Glomerular visceral epithelial cell (primary cell): Measurements from ENCODE around the gene OPN4.

Experiments
- DNase-seq: peaks from one replicate; pipeline ENCODE4 v3.0.0-alpha.2; 2016; ENCODE audit errors: extremely low spot score

OPN4 gene

GRCh38 chr10:86647773-86648703, 6.3 kb upstream of the OPN4 start:
- DNase-seq = no peak

- peak; percentile 58 for DNase-seq
Observed at GRCh38 chr10:86648704-86649427, 5.5 kb upstream of the OPN4 start.

DNA sequence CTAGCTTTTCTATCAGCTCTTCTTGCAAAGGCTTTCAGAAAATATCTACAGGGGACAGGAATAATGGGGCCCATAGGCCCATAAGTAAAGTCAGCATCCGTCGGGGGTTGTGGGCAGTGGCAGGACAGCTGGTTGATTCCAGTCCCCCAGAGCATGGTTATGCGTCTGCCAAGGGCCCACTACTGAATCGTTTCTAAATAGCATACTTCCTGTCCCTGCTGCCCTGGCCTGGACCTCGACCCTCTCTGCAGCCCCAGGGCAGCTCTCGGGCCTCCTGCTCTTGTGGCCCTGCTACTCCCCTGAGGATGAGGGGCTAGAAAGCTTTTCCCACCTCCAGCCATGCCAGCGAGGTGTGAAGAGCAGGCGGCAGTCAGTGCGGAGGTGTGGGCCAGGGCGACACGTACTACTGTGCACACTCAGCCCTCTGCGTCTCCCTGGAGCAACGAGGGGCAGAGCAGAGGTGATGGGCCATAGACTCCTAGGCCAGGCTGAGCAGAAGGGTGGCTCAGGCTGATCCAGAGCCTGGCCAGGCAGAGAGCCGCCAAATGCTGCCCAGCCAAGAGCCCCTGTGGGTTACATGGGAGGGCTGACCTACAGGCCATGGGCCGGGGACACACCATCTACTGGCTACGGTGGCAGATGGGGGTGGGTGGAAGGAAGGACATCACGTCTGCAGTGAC, 4.7 kb upstream of the OPN4 start:
- DNase-seq = no peak

DNA sequence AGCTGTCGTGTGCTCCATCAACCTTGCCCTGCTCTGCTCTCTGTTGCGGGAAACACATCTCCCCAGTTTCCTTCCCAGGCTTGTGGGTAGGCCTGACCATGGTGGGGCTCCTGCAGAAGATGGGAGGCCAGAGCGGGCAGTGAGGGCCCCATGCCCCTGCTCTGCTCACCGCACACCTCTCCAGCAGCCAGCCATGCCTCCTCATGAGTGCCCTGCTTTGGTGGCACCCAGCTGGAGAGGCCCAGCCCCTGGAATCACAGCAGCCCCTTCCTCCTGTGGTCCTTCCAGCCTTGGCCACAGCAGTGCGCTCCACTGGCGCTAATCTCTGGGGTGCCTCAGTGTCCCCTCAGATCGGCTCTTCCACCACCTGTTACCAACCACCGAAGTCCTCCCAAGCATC, 4.2 kb upstream of the OPN4 start:
- no peak for DNase-seq

GRCh38 chr10:86651021-86651471, 3.3 kb upstream of the OPN4 start:
- DNase-seq = no peak

DNA sequence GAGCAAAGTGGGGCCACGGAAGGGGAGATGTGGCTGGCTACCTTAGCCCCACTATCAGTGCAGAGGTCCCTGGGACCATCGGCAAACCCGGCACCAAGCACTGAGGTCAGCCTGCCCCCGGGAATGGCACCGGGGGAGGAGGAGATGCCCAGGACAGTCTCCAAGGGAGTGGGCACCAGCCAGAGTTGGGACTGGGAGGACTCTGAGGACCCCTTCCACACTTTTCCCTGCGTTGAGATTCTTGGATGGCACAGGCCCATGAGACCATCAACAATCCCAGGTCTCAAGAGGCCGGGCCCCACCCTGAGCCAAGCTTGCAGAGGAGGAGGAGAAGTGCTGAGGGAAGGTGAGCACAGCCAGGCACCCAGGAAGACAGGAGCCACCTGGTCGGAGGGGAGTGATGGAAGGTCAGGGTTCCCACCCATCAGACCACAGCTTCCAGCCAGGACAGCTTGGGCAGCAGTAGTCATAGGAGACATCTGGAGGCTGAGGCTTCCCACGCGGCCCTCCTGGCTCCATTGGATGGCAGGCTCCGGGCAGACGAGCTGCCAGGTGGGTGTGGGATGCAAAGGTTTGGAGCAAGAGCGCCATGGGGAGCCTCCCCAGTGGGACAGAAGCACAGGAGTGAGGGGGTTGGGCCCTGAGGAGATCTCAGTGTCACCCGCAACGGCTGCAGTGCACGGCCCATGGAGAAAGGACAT, 2.6 kb upstream of the OPN4 start:
- no peak for DNase-seq

DNA sequence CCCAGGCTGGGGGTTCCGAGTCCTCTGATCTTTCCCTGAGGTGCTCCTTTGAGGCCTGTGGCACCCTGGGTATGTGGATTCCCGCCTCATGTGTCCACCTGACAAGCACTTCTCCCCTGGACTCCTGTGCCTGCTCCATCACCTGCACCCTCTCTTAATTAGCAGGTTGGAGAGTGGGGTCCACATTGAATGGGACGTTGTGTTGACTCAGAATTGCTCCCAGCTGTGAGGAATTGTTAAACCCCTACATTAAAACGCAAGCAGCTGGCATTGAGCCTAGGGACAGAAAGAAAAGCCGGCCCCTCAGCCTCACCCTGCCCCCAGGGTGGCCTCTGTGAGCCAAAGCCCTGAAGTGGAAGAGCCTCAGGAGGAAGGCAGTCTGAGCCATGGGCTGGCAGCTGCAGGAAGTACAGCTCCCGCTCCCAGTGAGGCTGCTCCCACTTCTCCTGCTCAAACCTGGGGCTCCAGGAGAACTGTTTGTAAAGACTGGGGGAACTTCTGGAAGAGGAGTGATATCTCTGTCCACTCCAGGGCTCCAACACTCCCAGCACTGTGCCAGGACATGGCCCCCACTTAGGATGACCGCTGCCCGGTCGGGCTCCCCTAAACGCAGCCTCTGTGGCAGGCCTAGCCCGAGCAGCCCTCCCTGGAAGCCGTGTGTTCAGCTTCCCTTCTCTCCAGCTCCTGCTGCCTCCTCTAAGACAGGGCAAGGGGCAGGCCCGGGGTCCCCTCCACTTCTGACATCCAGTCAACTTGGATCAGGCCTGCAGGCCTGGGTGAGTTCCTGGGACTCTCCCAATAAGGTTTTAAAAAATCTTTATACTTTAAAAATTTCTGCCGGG, 1.8 kb upstream of the OPN4 start:
- DNase-seq = no peak

DNA sequence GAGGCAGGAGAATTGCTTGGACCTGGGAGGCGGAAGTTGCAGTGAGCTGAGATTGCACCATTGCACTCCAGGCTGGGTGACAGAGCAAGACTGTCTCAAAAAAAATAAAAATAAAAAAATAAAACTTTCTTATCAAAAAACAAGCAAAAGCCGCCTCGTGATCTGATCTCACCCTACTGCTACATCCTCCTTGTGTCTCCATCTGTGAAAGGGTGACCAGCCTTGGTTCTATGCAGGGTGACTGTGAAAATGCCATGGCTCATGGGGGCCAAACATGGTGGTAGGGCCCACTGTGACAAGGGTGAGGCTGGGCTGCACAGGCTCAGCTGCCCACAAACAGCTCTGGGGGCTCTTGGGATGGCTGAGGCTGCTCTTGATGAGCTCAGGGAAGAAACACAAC, 968 bp upstream of the OPN4 start:
- no peak for DNase-seq

DNA sequence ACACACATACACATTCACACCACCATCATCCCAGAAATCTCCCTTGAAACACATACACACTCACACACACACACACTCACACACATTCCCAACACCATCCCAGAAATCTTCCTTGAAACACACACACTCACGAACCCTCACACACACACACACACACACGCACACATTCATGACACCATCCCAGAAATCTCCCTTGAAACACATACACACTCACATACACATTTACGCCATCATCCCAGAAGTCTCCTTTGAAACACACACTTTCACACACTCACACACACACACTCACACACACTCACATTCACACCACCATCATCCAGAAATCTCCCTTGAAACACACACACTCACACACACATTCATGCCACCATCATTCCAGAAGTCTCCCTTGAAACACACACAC, 360 bp upstream of the OPN4 start:
- DNase-seq = no peak

- no peak for DNase-seq
Observed at GRCh38 chr10:86655173-86655540, 810 bp downstream of the OPN4 start.

GRCh38 chr10:86655596-86655995, 1.2 kb downstream of the OPN4 start:
- DNase-seq = no peak

DNA sequence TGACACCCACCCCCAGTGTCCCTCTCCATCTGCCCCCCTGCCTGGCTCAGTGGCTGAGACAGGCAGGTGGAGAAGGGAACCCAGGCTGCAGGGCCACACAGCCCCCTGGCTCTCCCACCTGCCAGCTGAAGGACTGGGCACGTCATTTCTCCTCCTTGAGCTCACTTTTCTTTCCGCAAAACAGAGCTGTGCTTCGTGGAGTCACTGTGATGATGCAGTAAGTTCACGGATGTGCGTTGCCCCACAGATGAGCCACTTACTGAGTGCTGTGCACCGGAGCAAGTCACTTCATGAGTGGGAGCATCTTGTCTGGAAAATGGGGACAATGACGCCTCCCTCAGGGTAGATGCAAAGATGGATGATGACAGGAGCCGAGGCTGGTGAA, 2.7 kb downstream of the OPN4 start:
- DNase-seq = no peak

GRCh38 chr10:86657396-86658011, 3.2 kb downstream of the OPN4 start:
- no peak for DNase-seq

GRCh38 chr10:86658261-86658741, 4.0 kb downstream of the OPN4 start:
- DNase-seq = no peak

GRCh38 chr10:86658751-86659150, 4.4 kb downstream of the OPN4 start:
- DNase-seq = no peak

GRCh38 chr10:86659161-86659691, 4.9 kb downstream of the OPN4 start:
- DNase-seq = no peak

DNA sequence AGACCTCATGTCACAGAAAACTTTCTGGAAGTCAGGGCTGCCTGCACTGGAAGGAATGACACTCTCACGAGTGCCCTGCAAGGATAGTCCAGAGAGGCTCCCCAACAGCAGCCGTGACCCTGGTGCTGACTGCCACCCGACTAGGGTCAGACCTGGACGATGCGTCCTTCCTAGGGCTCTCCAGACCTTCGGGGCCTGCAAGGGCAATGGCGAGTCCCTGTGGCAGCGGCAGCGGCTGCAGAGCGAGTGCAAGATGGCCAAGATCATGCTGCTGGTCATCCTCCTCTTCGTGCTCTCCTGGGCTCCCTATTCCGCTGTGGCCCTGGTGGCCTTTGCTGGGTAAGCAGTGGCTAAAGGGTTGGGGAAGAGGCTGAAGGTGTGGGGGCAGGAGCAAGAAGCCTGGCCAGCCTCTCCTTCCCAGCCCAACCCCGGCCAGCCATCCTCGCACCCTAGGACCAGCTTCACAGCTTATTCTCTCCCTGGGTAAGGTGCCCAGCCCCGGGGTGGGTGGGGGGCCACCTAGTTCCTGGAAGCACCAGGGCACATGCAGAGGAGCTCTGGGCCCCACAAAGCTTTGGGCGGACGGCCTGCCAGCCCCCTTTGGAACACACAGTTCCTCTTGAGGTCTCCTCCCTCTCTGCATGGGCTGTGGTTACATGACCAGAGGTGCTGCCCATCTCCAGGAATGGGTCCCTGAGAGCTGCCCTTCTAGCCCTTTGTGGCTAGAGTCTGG, 5.5 kb downstream of the OPN4 start:
- no peak for DNase-seq

- no peak for DNase-seq
Observed at GRCh38 chr10:86661161-86662025, 7.0 kb downstream of the OPN4 start.
